Lung (tissue), 12 donors: ENCODE results near the gene FHIP2A. TPM values are rescaled to one million over a fixed set of nuclear protein-coding genes. Genes with fewer than 3 reads are reported as not detected.
"Not testable (repeated sequence)": the region's sequence is repeated elsewhere in the genome, so short reads cannot be mapped to it uniquely, and the experiment has no call there.

Experiments used
- ATAC-seq: fragments of 200-7000 bp; cut with Tn5 transposase; one replicate; pipeline ENCODE4 v1.9.1; 2020; ENCODE audit warnings: moderate number of reproducible peaks; ENCODE audit not compliant: insufficient read depth, low FRiP score
- DNase-seq, 3 donors: peaks; one replicate each; pipeline ENCODE4 v3.0.0-alpha.2; 2013 to 2017
- H3K27ac ChIP-seq, 2 donors: one replicate each; pipeline ENCODE4 v1.5.1; 2013; ENCODE audit warnings: mild to moderate bottlenecking in 2 of 2, moderate library complexity in 2 of 2, control low read depth in 1 of 2, inconsistent platforms in 1 of 2, low read depth in 1 of 2, low read length in 1 of 2
- H3K27me3 ChIP-seq, 3 donors: one replicate each; pipeline ENCODE4 v1.5.1; 2013; ENCODE audit warnings: low read length in 2 of 3; ENCODE audit not compliant: control insufficient read depth in 3 of 3, insufficient read depth in 3 of 3
- H3K36me3 ChIP-seq, 4 donors: one replicate each; pipeline ENCODE4 v1.5.1; 2013; ENCODE audit warnings: low read length in 4 of 4, mild to moderate bottlenecking in 1 of 4, moderate library complexity in 1 of 4; ENCODE audit not compliant: control insufficient read depth in 4 of 4, insufficient read depth in 4 of 4
- H3K4me1 ChIP-seq, 5 donors: one replicate each; pipeline ENCODE4 v1.5.1; 2013; ENCODE audit warnings: low read length in 5 of 5, mild to moderate bottlenecking in 2 of 5, moderate library complexity in 1 of 5; ENCODE audit not compliant: control insufficient read depth in 5 of 5, insufficient read depth in 5 of 5
- H3K4me3 ChIP-seq: one replicate; pipeline ENCODE4 v1.5.1; 2013; ENCODE audit warnings: mild to moderate bottlenecking, control low read depth, moderate library complexity
- H3K9ac ChIP-seq, 2 donors: one replicate each; pipeline ENCODE4 v1.5.1; 2013; ENCODE audit warnings: low read length in 2 of 2, control low read depth in 1 of 2; ENCODE audit not compliant: insufficient read depth in 1 of 2
- H3K9me3 ChIP-seq, 4 donors: one replicate each; pipeline ENCODE4 v1.5.1; 2013; ENCODE audit warnings: low read length in 3 of 4, mild to moderate bottlenecking in 1 of 4, moderate library complexity in 1 of 4; ENCODE audit not compliant: control insufficient read depth in 4 of 4, insufficient read depth in 3 of 4
- CTCF ChIP-seq: IDR thresholded peaks from 2 replicates; pipeline ENCODE4 v1.5.1; 2012; ENCODE audit warnings: mild to moderate bottlenecking; ENCODE audit errors: control extremely low read depth, extremely low read depth
- WGBS, 2 donors: extraction: QIAGEN DNeasy Blood & Tissue Kit; methylation state at CpG; one replicate each; pipeline ENCODE4 v1.1.7; 2013; 5-methylcytosine and 5-hydroxymethylcytosine counted together
- polyA plus RNA-seq, 2 donors: library from polyadenylated mRNA; stranded (reverse); fragments of 200-250 nt; gene quantifications; one replicate each; pipeline ENCODE4 v1.2.1, GENCODE V29; 2013
- total RNA-seq, 2 donors: library from RNA; depleted of rRNA in 1 of 2; stranded (reverse); fragments of >200 nt in 1 of 2; gene quantifications; one replicate each; pipeline ENCODE4 v1.2.1, GENCODE V29; 2014 to 2021
- donor health status: control.
- donor health status: control.
- donor health status: Bipolar disorder and iron deficiency.
- donor health status: healthy.
- donor health status: DM: yes; HTN: yes; CAD: no.

FHIP2A gene
- total and polyA plus RNA-seq, 4 donors: 7.9 to 44.7 (median 17.8) TPM

GRCh38 chr10:114845978-114846693 lies 24.6 kb downstream of the FHIP2A start:
- DNase-seq (no peak), ATAC-seq (no peak)
- no peak for TF ChIP-seq CTCF
- H3K9ac ChIP-seq: no peak overlapping the region
- peaks cover 25 to 62% (median 39%) of the 10 kb centered on the region in 4 donors for H3K36me3 ChIP-seq
- no peaks in the 10 kb centered on the region for H3K27me3 ChIP-seq
- H3K4me1 ChIP-seq: no peaks in the 10 kb centered on the region
- WGBS, 2 donors: 93 to 95% methylated on average over 8 of the region's 8 CpGs
- H3K4me3 ChIP-seq: no peak overlapping the region
- no peaks in the 10 kb centered on the region for H3K9me3 ChIP-seq
- no peak overlapping the region for H3K27ac ChIP-seq

- not testable (repeated sequence) for H3K27me3 ChIP-seq, ATAC-seq, H3K4me3 ChIP-seq, H3K9ac ChIP-seq, H3K27ac ChIP-seq, H3K4me1 ChIP-seq, H3K9me3 ChIP-seq, DNase-seq
- peaks cover 24 to 63% (median 42%) of the 10 kb centered on the region in 4 donors for H3K36me3 ChIP-seq
- WGBS, 2 donors: 94 to 96% methylated on average over 10 of the region's 10 CpGs
Observed at GRCh38 chr10:114847517-114847916, 25.9 kb downstream of the FHIP2A start.

GRCh38 chr10:114849674-114850073 lies 28.1 kb downstream of the FHIP2A start:
- H3K9ac ChIP-seq: no peak overlapping the region
- no peak overlapping the region for H3K4me3 ChIP-seq
- H3K9me3 ChIP-seq: no peaks in the 10 kb centered on the region
- WGBS, 2 donors: 96 to 97% methylated on average over 4 of the region's 4 CpGs
- H3K27me3 ChIP-seq: no peaks in the 10 kb centered on the region
- TF ChIP-seq CTCF: no peak
- no peaks in the 10 kb centered on the region for H3K4me1 ChIP-seq
- peaks cover 20 to 52% (median 33%) of the 10 kb centered on the region in 4 donors for H3K36me3 ChIP-seq
- ATAC-seq (no peak), DNase-seq (no peak)
- H3K27ac ChIP-seq: no peak overlapping the region

GRCh38 chr10:114850126-114850525 lies 28.5 kb downstream of the FHIP2A start:
- Histone ChIP-seq H3K27me3 (no peaks in the 10 kb centered on the region), H3K27ac (no peak overlapping the region), H3K4me3 (no peak overlapping the region), H3K9me3 (no peaks in the 10 kb centered on the region), H3K9ac (no peak overlapping the region), H3K4me1 (peaks cover 0 to 2% (median 0%) of the 10 kb centered on the region in 5 donors), H3K36me3 (peaks cover 19 to 49% (median 33%) of the 10 kb centered on the region in 4 donors)
- no peak for TF ChIP-seq CTCF
- no peak for ATAC-seq
- DNase-seq: no peak
- WGBS, 2 donors: 91 to 94% methylated on average over 2 of the region's 2 CpGs
